ENCODE results near the gene SASH1. TPM values are rescaled to one million over a fixed set of nuclear protein-coding genes. Genes with fewer than 3 reads are reported as not detected.

Gene SASH1
- total and polyA plus RNA-seq, 2 donors (not counting 1 experiment from before 2014, with no cell fraction given): 38.6 to 44.6 TPM

- no peak for TF ChIP-seq CTCF (conservative IDR thresholded peaks at IDR 0.05 in 1 of 2, IDR thresholded peaks at IDR 0.05 in 1 of 2; ENCODE audit: low read depth in 1 of 2, low read length in 2 of 2)
- TF ChIP-seq EZH2 (IDR thresholded peaks at IDR 0.05; ENCODE audit: low read length, missing control alignments): no peak
- Histone ChIP-seq H3K4me3 (replicated peaks in 1 of 4; ENCODE audit: control extremely low read depth in 1 of 4, insufficient read depth in 1 of 4, low read depth in 3 of 4, low read length in 4 of 4) (no peak overlapping the region), H3K4me2 (ENCODE audit: extremely low read depth, insufficient read depth, low read length) (no peak overlapping the region), H3K36me3 (ENCODE audit: control insufficient read depth, insufficient read depth, low read length) (no peaks in the 10 kb centered on the region), H4K20me1 (ENCODE audit: control insufficient read depth, extremely low read depth, insufficient read depth, low read length) (no peaks in the 10 kb centered on the region), H3K27me3 (ENCODE audit: control insufficient read depth, insufficient read depth, low read length) (no peaks in the 10 kb centered on the region), H3K4me1 (ENCODE audit: control insufficient read depth, extremely low read depth, insufficient read depth, low read length) (peaks cover 7% of the 10 kb centered on the region), H3K79me2 (ENCODE audit: control insufficient read depth, insufficient read depth, low read length) (no peaks in the 10 kb centered on the region), H3K9ac (ENCODE audit: insufficient read depth, low read length) (no peak overlapping the region), H2AFZ (ENCODE audit: low read length) (no peak overlapping the region), H3K27ac (ENCODE audit: insufficient read depth, low read length) (no peak overlapping the region), H3K9me3 (ENCODE audit: control insufficient read depth, insufficient read depth, low read depth, low read length) (no peaks in the 10 kb centered on the region)
- no peak for DNase-seq (ENCODE audit: low read depth in 2 of 2)
Measured at GRCh38 chr6:148436466-148436865, 93.8 kb downstream of the SASH1 start.

GRCh38 chr6:148438632-148439031 lies 96.0 kb downstream of the SASH1 start:
- no peaks in the 10 kb centered on the region for H3K36me3 ChIP-seq (ENCODE audit: control insufficient read depth, insufficient read depth, low read length)
- H3K4me1 ChIP-seq (ENCODE audit: control insufficient read depth, extremely low read depth, insufficient read depth, low read length): peaks cover 13% of the 10 kb centered on the region
- H2AFZ ChIP-seq (ENCODE audit: low read length): no peak overlapping the region
- no peak overlapping the region for H3K4me2 ChIP-seq (ENCODE audit: extremely low read depth, insufficient read depth, low read length)
- H3K9ac ChIP-seq (ENCODE audit: insufficient read depth, low read length): no peak overlapping the region
- TF ChIP-seq EZH2 (IDR thresholded peaks at IDR 0.05; ENCODE audit: low read length, missing control alignments) (no peak), CTCF (conservative IDR thresholded peaks at IDR 0.05 in 1 of 2, IDR thresholded peaks at IDR 0.05 in 1 of 2; ENCODE audit: low read depth in 1 of 2, low read length in 2 of 2) (no peak)
- DNase-seq (ENCODE audit: low read depth in 2 of 2): peak in 1 of 2 donors; percentile 73
- H3K79me2 ChIP-seq (ENCODE audit: control insufficient read depth, insufficient read depth, low read length): no peaks in the 10 kb centered on the region
- H3K27ac ChIP-seq (ENCODE audit: insufficient read depth, low read length): no peak overlapping the region
- H3K9me3 ChIP-seq (ENCODE audit: control insufficient read depth, insufficient read depth, low read depth, low read length): no peaks in the 10 kb centered on the region
- H4K20me1 ChIP-seq (ENCODE audit: control insufficient read depth, extremely low read depth, insufficient read depth, low read length): no peaks in the 10 kb centered on the region
- no peaks in the 10 kb centered on the region for H3K27me3 ChIP-seq (ENCODE audit: control insufficient read depth, insufficient read depth, low read length)
- H3K4me3 ChIP-seq (replicated peaks in 1 of 4; ENCODE audit: control extremely low read depth in 1 of 4, insufficient read depth in 1 of 4, low read depth in 3 of 4, low read length in 4 of 4): no peak overlapping the region

GRCh38 chr6:148440016-148440415 lies 97.4 kb downstream of the SASH1 start:
- Histone ChIP-seq H3K4me1 (ENCODE audit: control insufficient read depth, extremely low read depth, insufficient read depth, low read length) (peaks cover 13% of the 10 kb centered on the region), H3K9ac (ENCODE audit: insufficient read depth, low read length) (no peak overlapping the region), H3K4me2 (ENCODE audit: extremely low read depth, insufficient read depth, low read length) (no peak overlapping the region), H3K27ac (ENCODE audit: insufficient read depth, low read length) (no peak overlapping the region), H3K4me3 (replicated peaks in 1 of 4; ENCODE audit: control extremely low read depth in 1 of 4, insufficient read depth in 1 of 4, low read depth in 3 of 4, low read length in 4 of 4) (no peak overlapping the region), H3K27me3 (ENCODE audit: control insufficient read depth, insufficient read depth, low read length) (no peaks in the 10 kb centered on the region), H3K9me3 (ENCODE audit: control insufficient read depth, insufficient read depth, low read depth, low read length) (no peaks in the 10 kb centered on the region), H3K79me2 (ENCODE audit: control insufficient read depth, insufficient read depth, low read length) (no peaks in the 10 kb centered on the region), H4K20me1 (ENCODE audit: control insufficient read depth, extremely low read depth, insufficient read depth, low read length) (no peaks in the 10 kb centered on the region), H3K36me3 (ENCODE audit: control insufficient read depth, insufficient read depth, low read length) (no peaks in the 10 kb centered on the region), H2AFZ (ENCODE audit: low read length) (no peak overlapping the region)
- no peak for TF ChIP-seq CTCF (conservative IDR thresholded peaks at IDR 0.05 in 1 of 2, IDR thresholded peaks at IDR 0.05 in 1 of 2; ENCODE audit: low read depth in 1 of 2, low read length in 2 of 2)
- TF ChIP-seq EZH2 (IDR thresholded peaks at IDR 0.05; ENCODE audit: low read length, missing control alignments): no peak
- DNase-seq (ENCODE audit: low read depth in 2 of 2): no peak
